ENCODE results near the gene ZNF354C. TPM values are rescaled to one million over a fixed set of nuclear protein-coding genes. Genes with fewer than 3 reads are reported as not detected.
A peak's percentile ranks its signal among the peaks of the same experiment; 100 is the strongest.

Gene ZNF354C
- total RNA-seq (10 to 100 TPM in 2 of 4 donors, 1 to 10 TPM in 2; 7.7 to 12.1 (median 10.1) TPM), polyA plus RNA-seq (1 to 10 TPM in 1 of 3 donors, under 1 TPM in 2; 0.23 to 1.4 (median 0.60) TPM)

DNA sequence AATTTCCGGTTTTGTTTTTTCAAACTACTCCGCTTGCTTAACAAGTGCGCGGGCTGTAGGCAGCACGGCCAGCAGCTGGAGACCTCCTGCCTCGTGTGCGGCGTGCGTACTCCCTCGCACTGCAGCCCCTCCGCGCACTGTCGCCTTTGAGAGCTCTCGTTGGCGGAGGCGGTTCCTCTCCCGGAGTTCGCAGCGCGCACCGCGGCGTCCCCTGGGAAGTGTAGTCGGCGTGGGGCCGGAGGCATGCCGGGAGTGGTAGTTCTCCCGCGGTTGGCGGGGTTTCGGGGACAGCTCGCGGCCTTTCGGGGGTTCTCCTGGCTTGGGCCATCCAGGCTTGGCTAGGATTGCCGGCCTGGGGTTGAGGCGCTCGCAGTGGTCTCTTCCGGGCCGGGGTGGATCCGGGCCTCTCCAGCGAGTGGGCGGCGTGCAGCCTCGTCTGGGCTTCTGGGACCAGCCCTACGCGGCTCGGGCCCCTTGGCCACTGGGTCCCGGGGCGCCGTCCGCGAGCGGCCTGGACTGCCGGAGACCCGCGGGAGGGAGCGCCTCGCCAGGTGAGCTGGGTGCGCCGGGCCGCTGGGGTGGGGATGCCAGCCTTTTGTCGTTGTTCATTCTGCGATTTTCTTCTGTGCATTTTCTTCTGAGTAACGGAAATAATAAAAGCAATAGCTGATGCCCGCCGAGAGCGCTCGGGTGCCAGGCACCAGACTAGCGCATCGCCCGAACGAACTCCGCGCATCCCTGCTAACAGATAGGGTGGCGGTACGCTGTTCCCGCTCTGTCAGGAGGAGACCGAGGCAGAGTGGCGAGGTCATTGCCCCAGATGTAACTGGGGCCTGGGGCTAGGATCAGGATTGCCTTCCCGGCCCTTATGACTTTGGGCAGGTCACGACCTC is at the start of gene ZNF354C:
TSS of gene ZNF354C (plus strand) at position 258 of the 893 bp plus-strand sequence. CDS start 1,696 bp downstream, outside the sequence.
- 5% methylated on average over 81 of the region's 81 CpGs for WGBS, 2 donors
- peak; percentile 39 to 81 (median 75) for TF ChIP-seq POLR2AphosphoS5 (IDR thresholded peaks at IDR 0.05)
- TF ChIP-seq, protein P1, sequence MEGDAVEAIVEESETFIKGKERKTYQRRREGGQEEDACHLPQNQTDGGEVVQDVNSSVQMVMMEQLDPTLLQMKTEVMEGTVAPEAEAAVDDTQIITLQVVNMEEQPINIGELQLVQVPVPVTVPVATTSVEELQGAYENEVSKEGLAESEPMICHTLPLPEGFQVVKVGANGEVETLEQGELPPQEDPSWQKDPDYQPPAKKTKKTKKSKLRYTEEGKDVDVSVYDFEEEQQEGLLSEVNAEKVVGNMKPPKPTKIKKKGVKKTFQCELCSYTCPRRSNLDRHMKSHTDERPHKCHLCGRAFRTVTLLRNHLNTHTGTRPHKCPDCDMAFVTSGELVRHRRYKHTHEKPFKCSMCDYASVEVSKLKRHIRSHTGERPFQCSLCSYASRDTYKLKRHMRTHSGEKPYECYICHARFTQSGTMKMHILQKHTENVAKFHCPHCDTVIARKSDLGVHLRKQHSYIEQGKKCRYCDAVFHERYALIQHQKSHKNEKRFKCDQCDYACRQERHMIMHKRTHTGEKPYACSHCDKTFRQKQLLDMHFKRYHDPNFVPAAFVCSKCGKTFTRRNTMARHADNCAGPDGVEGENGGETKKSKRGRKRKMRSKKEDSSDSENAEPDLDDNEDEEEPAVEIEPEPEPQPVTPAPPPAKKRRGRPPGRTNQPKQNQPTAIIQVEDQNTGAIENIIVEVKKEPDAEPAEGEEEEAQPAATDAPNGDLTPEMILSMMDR (IDR thresholded peaks at IDR 0.05) = no peak
- TF ChIP-seq POLR2A (IDR thresholded peaks at IDR 0.05) = peak in 1 of 2 donors; percentile 14
- peak; percentile 93 for DNase-seq
- H3K9me3 ChIP-seq = no peaks in the 10 kb centered on the region
- intact Hi-C loops (cut with DNase I) = loop anchor here (1.0 to 2.0 kb wide), 4 partner anchors 37 to 330 kb away; partner anchors contain the start of genes ZNF354A, ZNF354B, ZNF454 and ZNF879
- H3K27ac ChIP-seq = peak within 1 kb of the TSS; percentile 78 to 86 (median 84)
- peaks cover 0 to 21% (median 3%) of the 10 kb centered on the region in 4 donors for H3K36me3 ChIP-seq
- H3K27me3 ChIP-seq = no peaks in the 10 kb centered on the region
- H3K4me1 ChIP-seq = peaks cover 0 to 12% (median 12%) of the 10 kb centered on the region in 4 donors
- peak within 1 kb of the TSS; percentile 55 to 95 (median 88) for H3K4me3 ChIP-seq

DNA sequence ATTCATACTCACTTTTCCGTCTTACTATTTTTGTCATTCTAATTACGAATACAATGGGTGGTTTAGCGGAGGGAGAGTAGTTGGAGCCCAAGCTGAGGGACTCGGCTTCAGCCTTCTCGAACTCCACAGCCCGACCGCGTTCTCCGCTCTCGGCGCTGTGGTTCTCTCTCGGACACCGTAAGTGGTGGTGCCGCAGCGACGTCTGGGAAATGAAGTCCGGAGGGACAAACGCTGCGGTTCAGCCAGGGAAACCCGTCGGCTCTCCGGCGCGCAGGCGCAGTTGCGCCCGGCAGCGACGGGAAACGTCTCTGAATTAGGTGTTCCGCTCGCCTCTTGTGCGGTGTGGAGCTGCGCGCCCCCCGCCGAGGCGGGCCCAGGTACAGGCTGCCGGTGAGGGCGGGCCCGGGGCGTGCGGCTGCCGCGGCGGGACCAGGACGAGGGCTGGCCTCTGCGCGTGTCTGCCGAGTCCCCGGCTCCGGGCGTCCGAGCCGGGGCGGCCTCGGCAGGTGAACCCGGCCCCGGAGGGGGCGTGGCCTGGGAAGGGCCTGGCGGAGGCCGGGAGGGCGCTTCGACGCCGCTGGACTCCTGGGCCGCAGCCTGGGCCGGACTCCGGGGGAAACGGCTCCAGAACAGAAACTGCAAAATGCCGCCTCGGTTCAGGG is 36.5 kb upstream of the ZNF354C start, which contains the start of gene ZNF879:
TSS of gene ZNF879 (plus strand) at position 277 of the 662 bp plus-strand sequence. CDS start 1,201 bp downstream, outside the sequence.
- Histone ChIP-seq H3K9me3 (peaks cover 6 to 24% (median 14%) of the 10 kb centered on the region in 4 donors), H3K27me3 (no peaks in the 10 kb centered on the region), H3K4me1 (peaks cover 0 to 11% (median 8%) of the 10 kb centered on the region in 4 donors), H3K36me3 (peaks cover 22 to 35% (median 25%) of the 10 kb centered on the region in 4 donors), H3K4me3 (peak within 1 kb of the TSS; percentile 43 to 97 (median 86)), H3K27ac (peak within 1 kb of the TSS; percentile 84 to 89 (median 88))
- 0 to 2% methylated on average over 72 of the region's 72 CpGs for WGBS, 2 donors
- peak; percentile 97 for DNase-seq
- TF ChIP-seq POLR2AphosphoS5 (IDR thresholded peaks at IDR 0.05) (peak; percentile 26 to 84 (median 74)), POLR2A (IDR thresholded peaks at IDR 0.05) (no peak), EP300 (IDR thresholded peaks at IDR 0.05) (no peak)
- TF ChIP-seq, protein P1 (IDR thresholded peaks at IDR 0.05) = no peak
- intact Hi-C loops (cut with DNase I) = loop anchor here (1.0 to 10.0 kb wide), 5 partner anchors 37 to 399 kb away; partner anchors contain the start of genes CLK4, ZNF354A, ZNF354B and ZNF354C

DNA sequence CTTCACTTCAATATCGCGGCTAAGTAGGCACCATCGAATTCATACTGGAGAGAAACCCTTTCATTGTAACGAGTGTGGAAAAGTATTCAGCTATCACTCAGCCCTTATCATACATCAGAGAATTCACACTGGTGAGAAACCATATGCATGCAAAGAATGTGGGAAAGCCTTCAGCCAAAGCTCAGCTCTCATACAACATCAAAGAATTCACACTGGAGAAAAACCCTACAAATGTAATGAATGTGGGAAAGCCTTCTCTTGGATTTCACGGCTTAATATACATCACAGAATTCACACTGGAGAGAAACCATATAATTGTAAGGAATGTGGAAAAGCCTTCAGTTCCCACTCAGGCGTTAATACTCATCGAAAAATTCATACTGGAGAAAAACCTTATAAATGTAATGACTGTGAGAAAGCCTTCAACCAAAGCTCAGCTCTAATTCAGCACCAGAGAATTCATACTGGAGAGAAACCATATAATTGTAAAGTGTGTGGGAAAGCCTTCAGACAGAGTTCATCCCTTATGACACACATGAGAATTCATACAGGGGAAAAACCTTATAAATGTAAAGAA is 27.1 kb upstream of the ZNF354C start:
- Histone ChIP-seq H3K9me3 (peaks cover 61 to 83% (median 70%) of the 10 kb centered on the region in 4 donors), H3K27me3 (no peaks in the 10 kb centered on the region), H3K4me1 (no peaks in the 10 kb centered on the region), H3K4me3 (no peak overlapping the region), H3K36me3 (peaks cover 35 to 65% (median 56%) of the 10 kb centered on the region in 4 donors), H3K27ac (no peak overlapping the region)
- WGBS, 2 donors = 96 to 98% methylated on average over 7 of the region's 7 CpGs
- intact Hi-C loops (cut with DNase I) = no loop called here
- no peak for DNase-seq
- no peak for TF ChIP-seq POLR2A (IDR thresholded peaks at IDR 0.05)
- no peak for TF ChIP-seq EP300 (IDR thresholded peaks at IDR 0.05)
- TF ChIP-seq, protein P1 (IDR thresholded peaks at IDR 0.05) = no peak
- no peak for TF ChIP-seq POLR2AphosphoS5 (IDR thresholded peaks at IDR 0.05)

- DNase-seq = no peak
- Histone ChIP-seq H3K9me3 (peaks cover 0 to 15% (median 0%) of the 10 kb centered on the region in 4 donors), H3K27ac (no peak overlapping the region), H3K4me1 (no peaks in the 10 kb centered on the region), H3K36me3 (no peaks in the 10 kb centered on the region), H3K4me3 (no peak overlapping the region), H3K27me3 (no peaks in the 10 kb centered on the region)
- intact Hi-C loops (cut with DNase I) = no loop called here
- 49 to 76% methylated on average over 2 of the region's 2 CpGs for WGBS, 2 donors
- TF ChIP-seq, protein P1 (IDR thresholded peaks at IDR 0.05) = no peak
- no peak for TF ChIP-seq EP300 (IDR thresholded peaks at IDR 0.05)
Observed at GRCh38 chr5:179044765-179045164, 15.4 kb upstream of the ZNF354C start.
